D721Med (cell line): ENCODE data around the gene MAN1A2.

ENCODE experiments used
- DNase-seq: peaks from one replicate; pipeline ENCODE4 v3.0.0; 2011; ENCODE audit warnings: low spot score; ENCODE audit not compliant: insufficient read length
- FAIRE-seq: peaks from 2 replicates; lab custom pipeline; 2011; peaks lifted over from hg19 to GRCh38; lab: Jason Lieb, UNC
- TF ChIP-seq, protein P1 (sequence below): IDR thresholded peaks from 2 replicates; pipeline ENCODE4 v1.5.1; 2012; ENCODE audit warnings: mild to moderate bottlenecking, control low read depth; ENCODE audit not compliant: insufficient read depth; ENCODE audit errors: missing control alignments

The MAN1A2 gene

DNA sequence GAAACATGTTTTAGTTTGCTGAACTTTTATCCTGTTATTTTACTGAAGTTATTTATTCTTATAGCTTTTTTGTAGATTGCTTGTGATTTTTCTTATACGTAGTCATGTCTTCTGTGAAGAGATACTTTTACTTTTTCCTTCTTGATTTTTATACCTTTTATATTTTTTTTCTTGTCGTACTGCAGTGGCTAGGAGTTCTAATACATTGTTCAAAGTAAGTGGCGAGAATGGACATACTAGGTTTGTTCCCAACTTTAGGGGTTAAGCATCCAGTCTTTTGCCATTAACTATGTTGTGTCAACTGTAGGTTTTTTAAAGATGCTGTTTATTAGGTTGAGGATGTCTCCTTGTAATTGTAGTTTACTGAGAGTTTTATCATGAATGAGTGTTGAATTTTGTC lies 36.3 kb downstream of the MAN1A2 start:
- no peak for FAIRE-seq

DNA sequence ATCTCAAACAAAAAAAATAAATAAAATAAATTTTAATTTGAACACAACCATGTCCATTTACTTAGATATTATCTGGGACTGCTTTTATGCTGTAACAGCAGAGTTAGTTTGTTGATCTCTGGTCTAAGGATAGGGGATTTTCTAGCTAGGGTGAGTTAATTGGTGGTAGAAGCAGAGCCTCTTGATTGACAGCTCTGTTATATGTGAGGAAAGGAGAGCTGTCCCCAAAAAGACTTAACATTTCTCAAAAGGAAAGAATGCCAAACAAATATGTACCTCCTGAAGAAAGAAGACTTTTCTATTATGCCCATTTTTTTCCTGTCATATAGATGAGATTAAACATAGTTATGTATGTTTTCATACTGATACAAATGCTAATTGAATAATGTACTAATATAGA lies 37.8 kb downstream of the MAN1A2 start:
- FAIRE-seq, result no peak
- TF ChIP-seq, protein P1, sequence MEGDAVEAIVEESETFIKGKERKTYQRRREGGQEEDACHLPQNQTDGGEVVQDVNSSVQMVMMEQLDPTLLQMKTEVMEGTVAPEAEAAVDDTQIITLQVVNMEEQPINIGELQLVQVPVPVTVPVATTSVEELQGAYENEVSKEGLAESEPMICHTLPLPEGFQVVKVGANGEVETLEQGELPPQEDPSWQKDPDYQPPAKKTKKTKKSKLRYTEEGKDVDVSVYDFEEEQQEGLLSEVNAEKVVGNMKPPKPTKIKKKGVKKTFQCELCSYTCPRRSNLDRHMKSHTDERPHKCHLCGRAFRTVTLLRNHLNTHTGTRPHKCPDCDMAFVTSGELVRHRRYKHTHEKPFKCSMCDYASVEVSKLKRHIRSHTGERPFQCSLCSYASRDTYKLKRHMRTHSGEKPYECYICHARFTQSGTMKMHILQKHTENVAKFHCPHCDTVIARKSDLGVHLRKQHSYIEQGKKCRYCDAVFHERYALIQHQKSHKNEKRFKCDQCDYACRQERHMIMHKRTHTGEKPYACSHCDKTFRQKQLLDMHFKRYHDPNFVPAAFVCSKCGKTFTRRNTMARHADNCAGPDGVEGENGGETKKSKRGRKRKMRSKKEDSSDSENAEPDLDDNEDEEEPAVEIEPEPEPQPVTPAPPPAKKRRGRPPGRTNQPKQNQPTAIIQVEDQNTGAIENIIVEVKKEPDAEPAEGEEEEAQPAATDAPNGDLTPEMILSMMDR, result no peak
- no peak for DNase-seq

More for the DNA sequence above, 36.3 kb downstream of the MAN1A2 start:
- no peak for DNase-seq
- TF ChIP-seq, protein P1, result no peak

DNA sequence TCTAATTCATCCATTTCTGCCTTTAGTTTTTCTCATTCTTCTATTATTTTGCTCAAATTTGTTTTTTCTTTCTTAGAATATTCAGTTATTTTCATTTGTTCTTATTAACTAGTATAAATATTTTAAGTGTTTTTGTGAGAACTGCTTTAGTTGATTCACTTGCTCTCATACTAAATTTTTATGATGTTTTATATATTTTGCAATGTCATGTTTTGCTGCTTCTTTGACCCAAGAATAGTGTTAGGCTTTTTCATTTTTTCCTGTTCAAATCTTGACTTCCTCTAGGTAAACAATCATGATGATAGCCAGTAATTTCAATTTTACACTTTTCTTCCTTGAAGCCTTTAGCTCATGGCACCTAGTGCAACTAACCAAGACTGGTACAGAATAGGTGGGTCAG lies 45.2 kb downstream of the MAN1A2 start:
- no peak for FAIRE-seq
- TF ChIP-seq, protein P1, result no peak
- DNase-seq, result no peak

DNA sequence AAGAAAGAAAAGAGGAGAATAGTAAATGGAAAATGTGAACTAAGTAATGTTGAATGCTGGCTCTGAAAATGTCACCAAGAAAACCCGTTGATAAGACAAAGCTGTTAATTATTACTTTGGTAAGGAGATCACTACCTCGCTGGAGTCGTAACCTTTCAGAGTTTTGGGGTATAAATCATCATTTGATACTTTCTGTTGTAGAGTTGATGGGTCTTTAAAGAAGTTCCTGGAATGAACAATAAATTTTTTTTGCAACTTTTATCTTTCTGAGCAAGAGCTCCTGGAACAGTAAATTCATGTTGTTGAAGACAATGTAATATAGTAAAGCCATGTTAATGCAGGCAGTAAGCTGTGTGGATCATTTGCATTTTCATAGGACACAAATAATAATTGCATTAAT lies 46.2 kb downstream of the MAN1A2 start:
- DNase-seq, result no peak
- TF ChIP-seq, protein P1, result no peak
- no peak for FAIRE-seq

- DNase-seq, result no peak
- no peak for FAIRE-seq
- TF ChIP-seq, protein P1, result no peak
These were observed 47.7 kb downstream of the MAN1A2 start for GRCh38 chr1:117414943-117415342.

DNA sequence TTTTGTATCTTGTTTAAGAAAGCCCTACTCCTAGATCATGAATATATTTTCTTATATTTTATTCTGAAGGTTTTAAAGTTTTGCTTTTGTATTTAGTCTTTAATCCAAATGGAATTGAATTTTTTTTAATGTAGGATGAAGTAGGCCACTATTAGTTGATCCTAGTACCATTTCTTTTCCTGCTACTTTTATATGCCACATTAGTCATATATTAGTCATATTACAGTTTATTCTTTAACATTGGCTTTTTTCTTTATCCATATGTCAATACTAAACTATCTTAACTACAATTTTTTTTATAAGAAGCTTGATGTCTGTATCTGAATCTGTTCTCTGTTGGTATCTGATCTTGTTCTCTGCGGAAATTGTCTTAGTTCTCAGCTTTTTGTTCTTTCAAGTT lies 48.8 kb downstream of the MAN1A2 start:
- TF ChIP-seq, protein P1, result no peak
- FAIRE-seq (no peak), DNase-seq (no peak)

DNA sequence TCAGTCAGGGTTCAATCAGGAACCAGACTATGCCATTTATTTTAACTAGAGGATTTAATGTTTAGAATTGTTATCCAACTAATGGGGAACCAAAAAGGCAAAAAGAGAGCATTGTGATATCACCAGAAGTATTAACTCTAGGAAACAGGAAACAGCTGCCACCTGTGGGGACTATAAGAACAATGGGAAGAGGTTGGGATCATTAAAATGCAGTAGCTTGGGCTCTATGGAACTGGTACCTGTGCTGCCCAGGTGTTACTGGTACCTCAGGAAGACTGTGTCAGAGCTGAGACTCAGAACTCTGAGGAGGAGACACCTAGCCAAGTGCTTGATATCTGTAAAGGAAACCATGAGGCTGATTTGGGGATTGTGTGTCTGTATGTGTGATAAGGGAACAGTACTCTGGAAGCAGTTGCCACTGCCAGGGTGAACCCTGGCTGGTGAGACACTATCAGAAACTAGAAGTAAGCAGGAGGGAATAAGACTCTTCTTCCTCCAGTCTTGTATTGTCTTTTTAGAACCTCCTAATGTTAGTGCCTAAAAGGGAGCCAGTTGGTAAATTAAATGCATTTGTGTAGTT lies 49.4 kb downstream of the MAN1A2 start:
- TF ChIP-seq, protein P1, result no peak
- no peak for FAIRE-seq
- DNase-seq, result no peak
